OCI-LY3 (cell line): ENCODE data around the gene ORM1.

ENCODE experiments used
- H2AFZ ChIP-seq: fragments of 200-600, 300-600 bp; shearing (Covaris generic); 2 replicates; pipeline ENCODE4 v1.6.0; 2014; ENCODE audit warnings: antibody characterized with exemption, low read depth, low read length
- H3K27ac ChIP-seq: fragments of 200-600, 300-600 bp; sonication (generic); 2 replicates; pipeline ENCODE4 v1.5.1; 2014; ENCODE audit warnings: mild to moderate bottlenecking, low read length, moderate library complexity, mixed read lengths
- H3K27me3 ChIP-seq: fragments of 200-600, 300-600 bp; sonication (generic); 2 replicates; pipeline ENCODE4 v1.6.1; 2014; ENCODE audit warnings: low read depth, low read length, mixed read lengths
- H3K36me3 ChIP-seq: fragments of 200-600, 300-600 bp; sonication (generic); replicated peaks from 2 replicates; pipeline ENCODE3; 2014; ENCODE audit warnings: low read depth, low read length, mixed read lengths
- H3K4me1 ChIP-seq: fragments of 300-600, 200-600 bp; sonication (generic); 2 replicates; pipeline ENCODE4 v1.6.1; 2014; ENCODE audit warnings: low read length, mixed read lengths
- H3K4me2 ChIP-seq: fragments of 200-600, 300-600 bp; sonication (generic); 2 replicates; pipeline ENCODE4 v1.6.1; 2014; ENCODE audit warnings: low read length, mixed read lengths
- H3K4me3 ChIP-seq: fragments of 300-600, 200-600 bp; sonication (generic); 2 replicates; pipeline ENCODE4 v1.5.1; 2014; ENCODE audit warnings: antibody characterized with exemption, mild to moderate bottlenecking, low read length, moderate library complexity
- H3K79me2 ChIP-seq: fragments of 300-600, 200-600 bp; shearing (Covaris generic); 2 replicates; pipeline ENCODE4 v1.6.1; 2014; ENCODE audit warnings: mild to moderate bottlenecking, low read length, mixed read lengths
- H3K9ac ChIP-seq: fragments of 300-600, 200-600 bp; shearing (Covaris generic); 2 replicates; pipeline ENCODE4 v1.6.0; 2014; ENCODE audit warnings: mild to moderate bottlenecking, low read length, moderate library complexity
- H3K9me3 ChIP-seq: fragments of 200-600, 300-600 bp; shearing (Covaris generic); 2 replicates; pipeline ENCODE4 v1.6.1; 2014; ENCODE audit warnings: low read length, mixed read lengths; ENCODE audit not compliant: insufficient read depth
- H4K20me1 ChIP-seq: fragments of 200-600, 300-600 bp; sonication (generic); 2 replicates; pipeline ENCODE4 v1.6.1; 2016; ENCODE audit warnings: low read length, mixed read lengths; ENCODE audit not compliant: insufficient read depth
- CTCF ChIP-seq: fragments of 200-600, 300-600 bp; sonication (generic); IDR thresholded peaks from 2 replicates; pipeline ENCODE4 v1.5.1; 2014; ENCODE audit warnings: antibody characterized with exemption, low read length, low read depth
- EZH2phosphoT487 ChIP-seq: fragments of 200-600 bp; shearing (Covaris generic); IDR thresholded peaks from 2 replicates; pipeline ENCODE4 v1.6.1; 2018; ENCODE audit warnings: antibody characterized with exemption, mixed run types, low read depth

The ORM1 gene

DNA sequence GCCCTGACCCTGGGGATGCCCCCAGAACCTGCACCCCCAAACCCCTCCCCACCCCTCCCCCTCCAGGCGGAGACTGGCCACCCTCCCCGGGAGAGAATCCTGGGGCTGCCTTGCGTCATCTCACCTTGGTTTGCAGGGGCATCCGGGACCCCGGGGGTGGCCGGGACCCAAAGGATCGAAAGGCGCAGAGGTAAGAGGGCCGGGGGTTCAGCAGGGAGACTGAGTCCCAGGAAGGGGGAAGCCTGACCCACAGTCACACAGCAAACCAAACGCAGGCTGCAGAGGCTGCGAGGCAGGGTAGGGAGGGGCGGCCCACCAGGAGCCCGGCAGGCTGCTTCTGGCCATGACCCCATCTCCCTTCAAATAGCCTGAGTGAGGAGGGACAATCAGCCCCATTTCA lies 33.8 kb upstream of the ORM1 start:
- Histone ChIP-seq H3K4me2 (no peak overlapping the region), H3K27me3 (0 out of 2 replicates have a peak, but pooled peaks cover 5% of the 10 kb centered on the region), H2AFZ (no peak overlapping the region), H3K4me1 (no peaks in the 10 kb centered on the region), H3K27ac (no peak overlapping the region), H3K4me3 (no peak overlapping the region), H3K9me3 (no peaks in the 10 kb centered on the region), H3K9ac (no peak overlapping the region), H3K79me2 (no peaks in the 10 kb centered on the region), H3K36me3 (no peaks in the 10 kb centered on the region), H4K20me1 (no peaks in the 10 kb centered on the region)
- TF ChIP-seq CTCF (no peak), EZH2phosphoT487 (no peak)

GRCh38 chr9:114289571-114290481 lies 33.1 kb upstream of the ORM1 start:
- Histone ChIP-seq H3K9ac (no peak overlapping the region), H4K20me1 (no peaks in the 10 kb centered on the region), H3K4me1 (no peaks in the 10 kb centered on the region), H2AFZ (no peak overlapping the region), H3K4me2 (no peak overlapping the region), H3K79me2 (no peaks in the 10 kb centered on the region), H3K27ac (no peak overlapping the region), H3K9me3 (peaks cover 4% of the 10 kb centered on the region; the same call in 1 of the 2 replicates), H3K27me3 (peaks cover 11% of the 10 kb centered on the region; the same call in 1 of the 2 replicates), H3K4me3 (no peak overlapping the region), H3K36me3 (no peaks in the 10 kb centered on the region)
- TF ChIP-seq CTCF (no peak), EZH2phosphoT487 (no peak)

GRCh38 chr9:114290561-114290986 lies 32.3 kb upstream of the ORM1 start:
- H2AFZ ChIP-seq, result no peak overlapping the region
- H3K27me3 ChIP-seq, result peaks cover 13% of the 10 kb centered on the region; the same call in 1 of the 2 replicates
- TF ChIP-seq CTCF, result no peak
- TF ChIP-seq EZH2phosphoT487, result no peak
- H4K20me1 ChIP-seq, result no peaks in the 10 kb centered on the region
- no peak overlapping the region for H3K9ac ChIP-seq
- H3K36me3 ChIP-seq, result no peaks in the 10 kb centered on the region
- H3K4me2 ChIP-seq, result no peak overlapping the region
- H3K4me1 ChIP-seq, result no peaks in the 10 kb centered on the region
- H3K79me2 ChIP-seq, result no peaks in the 10 kb centered on the region
- no peak overlapping the region for H3K4me3 ChIP-seq
- H3K9me3 ChIP-seq, result peaks cover 6% of the 10 kb centered on the region; the same call in 1 of the 2 replicates
- H3K27ac ChIP-seq, result no peak overlapping the region

GRCh38 chr9:114291064-114291474 lies 31.8 kb upstream of the ORM1 start:
- Histone ChIP-seq H2AFZ (no peak overlapping the region), H3K9ac (no peak overlapping the region), H3K79me2 (no peaks in the 10 kb centered on the region), H3K4me2 (0 out of 2 replicates have a peak overlapping the region, but pooled peaks have one; percentile 29), H3K27me3 (peaks cover 13% of the 10 kb centered on the region; the same call in 1 of the 2 replicates), H3K4me1 (no peaks in the 10 kb centered on the region), H3K9me3 (peaks cover 6% of the 10 kb centered on the region; the same call in 1 of the 2 replicates), H4K20me1 (no peaks in the 10 kb centered on the region), H3K36me3 (no peaks in the 10 kb centered on the region), H3K27ac (no peak overlapping the region), H3K4me3 (no peak overlapping the region)
- TF ChIP-seq CTCF (peak; percentile 90), EZH2phosphoT487 (no peak)
